ENCODE data around the gene CCNT2. TPM values are rescaled to one million over a fixed set of nuclear protein-coding genes. Genes with fewer than 3 reads are reported as not detected.

CCNT2 gene
- total RNA-seq, 2 experiments from 2014 or later, result 32.8 to 45.1 TPM

GRCh38 chr2:134911400-134911785, 7.2 kb upstream of the CCNT2 start:
- TF ChIP-seq EZH2phosphoT487 (IDR thresholded peaks at IDR 0.05; ENCODE audit: borderline replicate concordance, low read depth, low read length) (no peak), CTCF (conservative IDR thresholded peaks at IDR 0.05; ENCODE audit: low read length) (no peak)
- no peak overlapping the region for H3K4me2 ChIP-seq (ENCODE audit: low read length)
- H3K4me3 ChIP-seq (ENCODE audit: low read depth, low read length, poor library complexity, severe bottlenecking), result no peak overlapping the region
- H3K79me2 ChIP-seq (ENCODE audit: insufficient read depth, low read depth, low read length), result peaks cover 4% of the 10 kb centered on the region; the same call in 1 of the 2 replicates
- H3K9me2 ChIP-seq (ENCODE audit: insufficient read depth, low read length), result no peaks in the 10 kb centered on the region
- H3K36me3 ChIP-seq (ENCODE audit: insufficient read depth, low read length), result no peaks in the 10 kb centered on the region
- H3K4me1 ChIP-seq (ENCODE audit: insufficient read depth, low read length, poor library complexity, severe bottlenecking), result peaks cover under 1% of the 10 kb centered on the region
- H3K9me3 ChIP-seq (ENCODE audit: low read length), result peaks cover 10% of the 10 kb centered on the region; the same call in 1 of the 2 replicates
- H3K27ac ChIP-seq (ENCODE audit: low read depth, low read length, poor library complexity, severe bottlenecking), result no peak overlapping the region
- CTCF ChIA-PET (ENCODE audit: unreplicated experiment), result no interaction called here
- no peak for DNase-seq (ENCODE audit: low spot score)
- POLR2A ChIA-PET, result no interaction called here
- H4K20me1 ChIP-seq (ENCODE audit: insufficient read depth, low read length), result no peaks in the 10 kb centered on the region
- no TSS peak for BruUV-seq (replicated peaks)
- H2AFZ ChIP-seq (ENCODE audit: low read length), result no peak overlapping the region
- intact Hi-C loops (cut with micrococcal nuclease; ENCODE audit: unreplicated experiment), result no loop called here

- H4K20me1 ChIP-seq (ENCODE audit: insufficient read depth, low read length), result no peaks in the 10 kb centered on the region
- no peaks in the 10 kb centered on the region for H3K9me2 ChIP-seq (ENCODE audit: insufficient read depth, low read length)
- TF ChIP-seq EZH2phosphoT487 (IDR thresholded peaks at IDR 0.05; ENCODE audit: borderline replicate concordance, low read depth, low read length) (no peak), CTCF (conservative IDR thresholded peaks at IDR 0.05; ENCODE audit: low read length) (no peak)
- peaks cover 8% of the 10 kb centered on the region; the same call in 1 of the 2 replicates for H3K79me2 ChIP-seq (ENCODE audit: insufficient read depth, low read depth, low read length)
- peaks cover 10% of the 10 kb centered on the region; the same call in 1 of the 2 replicates for H3K9me3 ChIP-seq (ENCODE audit: low read length)
- BruUV-seq (replicated peaks), result no TSS peak
- no peak overlapping the region for H2AFZ ChIP-seq (ENCODE audit: low read length)
- intact Hi-C loops (cut with micrococcal nuclease; ENCODE audit: unreplicated experiment), result no loop called here
- H3K4me2 ChIP-seq (ENCODE audit: low read length), result no peak overlapping the region
- H3K36me3 ChIP-seq (ENCODE audit: insufficient read depth, low read length), result no peaks in the 10 kb centered on the region
- no peak for DNase-seq (ENCODE audit: low spot score)
- peaks cover 10% of the 10 kb centered on the region for H3K4me1 ChIP-seq (ENCODE audit: insufficient read depth, low read length, poor library complexity, severe bottlenecking)
- ChIA-PET CTCF (ENCODE audit: unreplicated experiment) (no interaction called here), POLR2A (interaction anchor here (0.6 kb wide), 1 partner anchor 981 kb away, joined by 3 read pairs; no protein-coding TSS in a partner anchor)
- H3K4me3 ChIP-seq (ENCODE audit: low read depth, low read length, poor library complexity, severe bottlenecking), result no peak overlapping the region
- no peak overlapping the region for H3K27ac ChIP-seq (ENCODE audit: low read depth, low read length, poor library complexity, severe bottlenecking)
Observed at GRCh38 chr2:134912361-134912760, 6.3 kb upstream of the CCNT2 start.

- no peak for TF ChIP-seq EZH2phosphoT487 (IDR thresholded peaks at IDR 0.05; ENCODE audit: borderline replicate concordance, low read depth, low read length)
- TF ChIP-seq CTCF (conservative IDR thresholded peaks at IDR 0.05; ENCODE audit: low read length), result no peak
- Histone ChIP-seq H3K27ac (ENCODE audit: low read depth, low read length, poor library complexity, severe bottlenecking) (peak overlapping the region; percentile 90), H3K4me1 (ENCODE audit: insufficient read depth, low read length, poor library complexity, severe bottlenecking) (peaks cover 23% of the 10 kb centered on the region), H3K36me3 (ENCODE audit: insufficient read depth, low read length) (peaks cover 33% of the 10 kb centered on the region), H3K9me2 (ENCODE audit: insufficient read depth, low read length) (no peaks in the 10 kb centered on the region), H3K4me3 (ENCODE audit: low read depth, low read length, poor library complexity, severe bottlenecking) (peak overlapping the region; percentile 93), H2AFZ (ENCODE audit: low read length) (peak overlapping the region; percentile 75), H3K9me3 (ENCODE audit: low read length) (0 out of 2 replicates have a peak, but pooled peaks cover 6% of the 10 kb centered on the region), H3K4me2 (ENCODE audit: low read length) (peak overlapping the region; percentile 81), H4K20me1 (ENCODE audit: insufficient read depth, low read length) (peaks cover 27% of the 10 kb centered on the region), H3K79me2 (ENCODE audit: insufficient read depth, low read depth, low read length) (peaks cover 44% of the 10 kb centered on the region)
- no TSS peak for BruUV-seq (replicated peaks)
- intact Hi-C loops (cut with micrococcal nuclease; ENCODE audit: unreplicated experiment), result loop anchor here (5.0 kb wide), 1 partner anchor 800 kb away; no protein-coding TSS in a partner anchor
- CTCF ChIA-PET (ENCODE audit: unreplicated experiment), result no interaction called here
- DNase-seq (ENCODE audit: low spot score), result peak; percentile 31
- POLR2A ChIA-PET, result interaction anchor here (0.9 to 1.7 kb wide), 4 partner anchors 12 to 457 kb away, joined by 3 to 8 read pairs (median 4); no protein-coding TSS in a partner anchor
Observed at GRCh38 chr2:134917360-134917865, 1.2 kb upstream of the CCNT2 start.

Data from OCI-LY7 (cell line).